CD1c-positive myeloid dendritic cell (primary cell): ENCODE data around the gene ANTXR1.

Source experiments
- DNase-seq: peaks from one replicate; pipeline ENCODE4 v3.0.0-alpha.2; 2016; ENCODE audit errors: extremely low spot score

ANTXR1 gene

DNA sequence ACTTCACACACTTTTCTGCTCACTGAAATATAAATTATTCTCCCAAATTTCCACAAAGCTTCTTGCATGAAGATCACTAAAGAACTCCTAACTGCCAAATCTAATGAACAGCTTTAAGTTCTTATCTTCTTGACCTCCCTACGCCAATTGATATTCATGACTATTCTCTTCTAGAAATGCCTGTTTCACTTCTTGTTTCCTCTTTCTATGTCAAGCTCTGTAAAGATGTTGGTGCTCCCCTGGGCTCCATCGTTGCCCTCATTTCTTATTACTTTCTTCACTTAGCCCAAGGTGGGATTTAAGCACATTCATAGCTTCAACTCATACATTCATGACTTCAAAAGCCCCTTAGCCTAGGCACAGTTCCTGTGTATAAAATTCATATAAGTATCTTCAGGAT is 9.2 kb upstream of the ANTXR1 start:
- DNase-seq, result no peak

- no peak for DNase-seq
Measured at GRCh38 chr2:69007169-69007568, 5.8 kb upstream of the ANTXR1 start.

GRCh38 chr2:69007603-69008002 is 5.4 kb upstream of the ANTXR1 start:
- no peak for DNase-seq

GRCh38 chr2:69010437-69011194 is 2.4 kb upstream of the ANTXR1 start:
- no peak for DNase-seq

DNA sequence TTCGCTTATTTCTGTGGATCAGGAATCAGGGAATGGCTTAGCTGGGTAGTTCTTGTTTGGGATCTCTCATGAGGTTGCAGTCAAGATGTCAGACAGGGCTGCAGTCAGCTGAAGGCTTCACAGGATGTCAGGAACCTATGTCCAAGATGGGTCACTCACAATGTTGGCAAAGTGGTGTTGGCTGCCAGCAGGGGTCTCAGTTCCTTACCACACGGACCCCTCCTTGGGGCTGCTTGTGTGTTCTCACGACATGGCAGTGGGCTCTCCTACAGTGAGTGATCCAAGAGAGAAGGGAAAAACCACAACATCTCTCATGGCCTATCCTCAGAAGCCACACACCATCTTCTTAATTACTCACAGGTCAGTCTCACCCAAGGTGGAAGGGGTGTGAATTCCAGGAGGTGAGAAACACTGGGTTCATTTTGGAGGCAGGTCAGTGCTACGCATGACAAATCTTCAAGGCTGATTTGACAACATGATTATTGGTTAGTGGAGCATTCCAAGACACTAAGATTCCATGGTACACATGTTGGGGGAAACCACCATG is 1.3 kb upstream of the ANTXR1 start:
- no peak for DNase-seq

DNA sequence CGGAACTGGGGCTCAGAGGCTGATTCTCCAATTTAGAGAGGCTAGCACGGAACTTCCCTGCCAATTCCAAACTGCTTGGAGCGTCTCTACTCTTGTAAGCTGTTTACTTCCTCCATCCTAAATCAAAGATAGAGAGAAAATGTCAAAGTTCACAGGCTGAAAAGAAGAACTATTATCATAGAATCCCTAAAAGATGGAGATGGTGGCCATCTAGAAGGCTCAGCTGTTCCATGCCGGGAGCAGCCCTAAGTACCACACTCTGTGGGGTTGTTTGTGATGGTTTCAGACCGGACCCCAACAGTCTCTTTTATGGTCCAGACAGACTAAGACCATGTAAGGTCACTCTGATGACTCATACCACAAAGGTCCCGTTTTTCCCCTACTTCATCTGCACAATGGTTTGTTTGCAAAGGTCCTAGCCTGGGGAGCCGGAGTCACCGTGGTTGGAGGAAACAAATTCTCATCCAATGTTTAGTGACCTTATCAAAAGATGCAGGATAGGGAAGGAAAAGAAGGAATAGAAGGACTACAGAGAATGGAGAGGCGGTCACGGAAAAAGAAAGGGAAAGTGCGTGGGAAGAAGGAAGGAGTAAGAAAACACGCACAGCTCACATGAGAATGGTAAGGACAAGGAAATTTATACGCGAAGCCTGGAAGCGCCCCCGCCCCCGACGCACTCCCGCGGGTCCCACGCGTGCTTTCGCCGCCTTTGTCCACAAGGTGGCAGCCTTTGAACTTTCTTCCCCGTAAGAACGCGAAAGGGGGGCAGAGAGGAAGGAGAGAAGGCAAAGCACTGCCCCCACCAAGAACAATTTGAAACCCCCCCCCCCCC is 453 bp upstream of the ANTXR1 start:
- DNase-seq, result peak; percentile 44

DNA sequence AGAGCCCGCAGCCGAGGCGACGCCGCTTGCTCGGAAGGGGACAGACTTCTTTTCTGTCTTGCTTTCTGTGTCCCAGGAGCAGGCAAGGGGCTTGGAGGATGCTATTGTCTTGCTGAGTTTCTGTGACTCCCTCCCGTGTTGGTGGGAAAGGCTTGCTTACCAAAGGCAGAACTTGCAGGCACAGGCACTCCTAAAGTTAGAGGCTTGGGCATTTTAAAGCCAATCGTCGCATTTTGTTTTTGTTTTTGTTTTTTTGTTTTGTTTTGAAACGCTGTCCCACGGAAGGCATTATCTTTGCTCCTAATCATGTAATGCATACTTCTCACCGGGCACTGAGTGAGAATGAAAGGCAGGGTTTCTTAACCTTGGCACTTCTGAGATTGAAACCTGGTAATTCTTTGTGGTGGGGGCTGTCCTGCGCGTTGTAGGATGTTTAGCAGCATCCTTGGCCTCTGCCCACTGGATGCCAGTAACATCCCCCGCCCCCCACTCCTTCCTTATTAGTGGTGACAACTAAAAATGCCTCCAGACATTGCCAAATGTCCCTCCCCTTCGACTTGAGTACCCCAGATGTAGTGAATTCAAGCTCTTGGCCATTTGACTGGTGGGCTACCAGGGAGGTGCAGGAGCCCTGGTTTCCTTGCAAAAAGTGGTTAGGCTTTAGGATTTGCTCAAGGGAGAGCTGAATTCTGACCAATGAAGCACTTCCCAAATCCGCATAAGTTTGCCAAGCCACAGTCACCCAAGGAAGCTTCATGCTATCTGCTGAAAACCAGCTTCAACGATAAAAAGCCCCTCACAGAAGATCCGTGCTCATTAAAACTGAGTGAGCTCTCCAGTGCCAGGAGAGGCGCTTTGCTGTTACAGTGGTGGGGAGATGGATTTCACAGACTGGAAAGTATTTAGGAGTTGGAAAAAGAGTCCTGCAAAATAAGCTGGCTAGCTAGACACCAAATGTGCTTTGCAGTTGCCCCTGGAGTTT is 1.2 kb downstream of the ANTXR1 start:
- DNase-seq, result no peak

GRCh38 chr2:69017080-69017479 is 4.1 kb downstream of the ANTXR1 start:
- no peak for DNase-seq

- DNase-seq, result no peak
Measured at GRCh38 chr2:69017835-69018234, 4.9 kb downstream of the ANTXR1 start.

- DNase-seq, result no peak
Measured at GRCh38 chr2:69018678-69019095, 5.7 kb downstream of the ANTXR1 start.

DNA sequence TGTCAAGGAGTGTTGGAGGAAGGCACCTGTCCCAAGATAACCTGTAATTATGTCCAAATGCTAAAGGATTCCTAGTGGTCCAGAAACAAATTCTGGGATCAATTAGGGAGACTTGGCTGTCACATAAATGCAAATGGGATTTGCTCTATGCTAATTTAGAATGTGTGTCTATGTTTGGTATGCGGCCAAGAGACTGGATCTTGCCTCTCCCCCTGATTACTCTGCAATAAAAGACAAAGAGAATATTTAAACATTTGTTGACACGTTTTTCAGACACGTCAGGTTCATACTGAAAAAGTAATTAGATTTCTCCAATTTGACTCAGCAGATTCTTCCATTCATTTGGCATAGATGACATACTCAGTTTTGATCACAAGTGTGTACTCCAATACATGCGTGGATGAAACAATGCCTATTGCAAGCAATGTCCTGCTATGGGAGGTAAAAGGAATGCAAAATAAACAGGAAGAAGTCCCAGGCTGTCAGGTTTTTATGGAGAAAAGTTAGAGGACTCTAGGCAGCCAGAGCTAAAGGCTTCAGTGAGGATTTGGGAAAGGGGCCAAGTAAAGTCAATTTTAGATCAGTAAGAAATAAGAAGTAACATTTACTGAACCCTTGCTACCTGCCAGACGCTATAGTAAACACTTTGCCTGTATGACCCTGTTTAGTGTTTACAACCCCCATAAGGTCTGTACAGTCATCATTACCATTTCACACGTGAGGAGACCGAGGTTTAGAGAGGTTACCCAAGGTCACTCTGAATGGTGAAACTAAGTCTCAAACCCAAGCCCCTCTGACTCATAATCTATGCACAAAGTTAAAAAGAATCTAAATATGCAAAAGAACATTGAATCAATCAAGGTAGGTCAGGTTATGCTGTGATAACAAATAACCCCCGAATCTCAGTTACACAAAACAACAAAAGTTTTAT is 7.8 kb downstream of the ANTXR1 start:
- DNase-seq, result no peak

GRCh38 chr2:69021727-69022126 is 8.7 kb downstream of the ANTXR1 start:
- no peak for DNase-seq

DNA sequence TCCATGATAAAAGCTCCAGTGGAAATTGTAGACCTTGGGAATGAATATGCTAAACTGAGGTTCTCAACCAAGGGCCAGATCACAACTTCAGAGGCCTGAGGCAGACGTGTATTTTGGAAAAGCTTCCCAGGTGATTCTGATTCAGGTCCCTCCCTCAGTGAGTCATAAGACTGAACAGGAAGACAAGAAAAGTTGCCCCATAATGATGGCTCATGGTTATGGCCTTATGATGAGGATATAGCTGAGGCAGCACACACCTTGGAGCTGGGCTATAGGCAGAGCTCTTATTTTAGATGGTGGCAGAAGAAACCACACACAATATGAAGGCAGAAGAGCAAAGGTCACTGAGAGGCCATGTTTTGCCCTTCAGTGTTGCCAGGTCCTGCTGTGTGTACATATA is 9.6 kb downstream of the ANTXR1 start:
- DNase-seq, result no peak

DNA sequence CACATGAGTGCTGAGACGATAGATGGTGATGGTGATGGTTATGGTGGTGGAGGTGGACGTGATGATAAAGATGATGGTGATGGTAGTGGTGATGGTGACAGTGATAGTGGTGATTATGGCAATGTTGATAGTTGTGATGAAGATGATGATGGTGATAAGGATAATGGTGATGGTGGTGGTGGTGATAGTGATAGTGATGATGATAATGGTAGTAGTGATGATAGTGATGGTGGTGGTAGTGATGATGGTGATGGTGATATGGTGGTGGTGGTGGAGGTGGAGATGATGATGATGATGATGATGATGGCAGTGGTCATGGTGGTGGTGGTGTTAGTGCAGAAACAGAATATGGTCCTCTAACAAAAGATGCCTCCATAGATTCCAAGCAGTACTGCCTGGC is 10.3 kb downstream of the ANTXR1 start:
- DNase-seq, result no peak

- peak; percentile 79 for DNase-seq
Measured at GRCh38 chr2:69026026-69026425, 13.0 kb downstream of the ANTXR1 start.

DNA sequence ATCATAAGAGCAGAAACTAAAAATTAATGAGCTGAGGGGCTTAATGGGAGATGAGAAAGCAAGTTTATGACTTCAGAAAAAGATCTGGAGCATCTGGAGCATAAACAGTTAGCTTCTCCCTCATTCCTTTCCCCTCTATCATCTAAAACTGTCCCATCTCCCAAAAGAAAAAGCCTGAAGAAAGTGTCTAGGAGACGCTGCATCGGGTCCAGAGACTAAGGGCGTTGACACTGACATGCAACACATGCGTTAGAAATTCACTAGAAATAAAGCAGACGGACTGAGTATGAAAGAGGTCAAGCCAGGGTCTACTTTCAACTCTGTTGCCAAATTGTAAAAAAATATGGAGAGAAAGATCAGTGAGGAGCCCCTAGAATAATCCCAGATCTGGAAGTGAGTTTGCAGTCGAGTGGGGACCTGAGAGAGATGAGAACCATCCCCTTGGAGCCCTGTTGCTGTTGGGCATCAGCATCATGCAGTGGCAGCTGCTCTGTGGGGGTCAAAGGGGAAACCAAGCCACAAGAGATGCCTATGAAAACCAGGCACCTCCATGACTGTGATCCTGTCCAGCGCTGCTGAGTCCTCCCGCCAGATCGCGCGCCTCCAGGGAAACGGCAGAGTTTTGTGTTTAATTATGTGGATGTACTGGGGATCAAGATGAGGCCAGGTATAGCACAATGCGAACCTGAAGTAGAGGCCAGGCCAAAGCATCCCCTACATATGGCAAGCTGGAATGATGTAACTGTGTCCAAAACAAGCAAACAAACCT is 13.9 kb downstream of the ANTXR1 start:
- no peak for DNase-seq

DNA sequence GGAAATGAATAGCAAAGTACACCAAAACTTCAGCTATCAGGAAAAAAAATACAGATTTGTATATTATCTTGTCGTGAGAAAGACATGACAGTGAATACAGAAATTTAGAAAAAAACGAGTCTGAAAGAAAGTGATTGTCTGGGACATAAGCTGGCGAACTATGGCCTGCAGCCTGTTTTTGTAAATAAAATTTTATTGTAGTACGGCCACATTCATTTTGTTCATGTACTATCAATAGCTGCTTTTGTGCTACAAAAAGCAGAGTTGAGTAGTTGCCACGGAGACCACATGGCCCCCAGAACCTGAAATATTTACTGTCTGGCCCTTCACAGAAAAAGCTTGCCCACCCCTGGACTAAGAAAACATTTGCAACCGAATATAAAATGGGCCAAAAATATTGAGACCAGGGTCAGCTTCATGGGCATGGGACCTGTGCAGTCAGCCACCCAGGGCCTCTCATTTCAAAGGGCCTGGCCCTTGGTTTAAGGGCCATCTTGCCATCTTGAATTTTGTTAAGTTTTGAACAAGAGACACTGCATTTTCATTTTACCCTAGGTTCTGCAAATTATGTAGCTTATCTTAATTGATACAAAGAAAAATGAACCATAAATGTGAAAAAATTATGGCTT is 17.9 kb downstream of the ANTXR1 start:
- DNase-seq, result no peak

DNA sequence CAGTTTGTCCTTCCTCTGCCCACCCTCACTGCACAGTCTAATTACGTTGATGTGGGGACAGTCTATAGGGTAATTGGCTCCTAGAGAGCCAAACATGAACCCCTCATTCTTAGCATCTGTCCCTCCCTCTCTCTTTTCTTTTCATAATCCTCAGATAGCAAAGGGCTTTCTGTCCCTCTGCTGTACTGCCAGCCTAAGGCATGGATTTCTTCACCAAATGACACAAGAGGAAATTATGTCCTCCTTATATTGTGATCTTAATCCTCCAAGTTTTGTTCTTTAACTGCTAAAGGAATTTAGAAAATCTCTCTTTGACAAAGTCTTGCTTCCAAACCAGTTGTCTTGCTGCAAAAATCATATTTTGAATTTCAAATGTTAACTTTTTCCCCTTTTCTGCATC is 18.5 kb downstream of the ANTXR1 start:
- no peak for DNase-seq

DNA sequence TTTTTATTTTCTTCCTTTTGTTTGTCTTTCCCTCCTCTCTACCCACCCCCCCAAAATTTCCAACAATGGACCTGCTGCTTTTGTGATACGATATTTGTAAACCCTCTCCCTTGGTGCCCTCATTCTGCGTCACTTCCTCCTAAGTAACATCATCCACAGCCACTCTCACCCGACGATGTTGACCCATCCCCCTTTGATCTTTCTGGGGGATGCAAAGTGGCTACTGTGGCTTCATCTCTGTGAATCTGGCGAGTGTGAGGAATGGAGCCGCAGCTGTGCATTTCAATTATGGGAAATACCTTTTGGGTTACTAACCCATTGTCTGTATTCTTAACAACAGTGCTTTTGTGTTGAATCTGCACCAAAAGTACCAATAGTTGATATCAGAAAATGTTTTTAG is 19.4 kb downstream of the ANTXR1 start:
- DNase-seq, result no peak
